GM21737 (cell line): ENCODE results near the gene YTHDC1.
A peak's percentile ranks its signal among the peaks of the same experiment; 100 is the strongest.

Experiments used
- ATAC-seq: cut with Tn5 transposase; IDR thresholded peaks from one replicate; pipeline ENCODE4 v1.9.1; 2021; ENCODE audit warnings: mild to moderate bottlenecking, moderate library complexity; ENCODE audit not compliant: unreplicated experiment

Gene YTHDC1

DNA sequence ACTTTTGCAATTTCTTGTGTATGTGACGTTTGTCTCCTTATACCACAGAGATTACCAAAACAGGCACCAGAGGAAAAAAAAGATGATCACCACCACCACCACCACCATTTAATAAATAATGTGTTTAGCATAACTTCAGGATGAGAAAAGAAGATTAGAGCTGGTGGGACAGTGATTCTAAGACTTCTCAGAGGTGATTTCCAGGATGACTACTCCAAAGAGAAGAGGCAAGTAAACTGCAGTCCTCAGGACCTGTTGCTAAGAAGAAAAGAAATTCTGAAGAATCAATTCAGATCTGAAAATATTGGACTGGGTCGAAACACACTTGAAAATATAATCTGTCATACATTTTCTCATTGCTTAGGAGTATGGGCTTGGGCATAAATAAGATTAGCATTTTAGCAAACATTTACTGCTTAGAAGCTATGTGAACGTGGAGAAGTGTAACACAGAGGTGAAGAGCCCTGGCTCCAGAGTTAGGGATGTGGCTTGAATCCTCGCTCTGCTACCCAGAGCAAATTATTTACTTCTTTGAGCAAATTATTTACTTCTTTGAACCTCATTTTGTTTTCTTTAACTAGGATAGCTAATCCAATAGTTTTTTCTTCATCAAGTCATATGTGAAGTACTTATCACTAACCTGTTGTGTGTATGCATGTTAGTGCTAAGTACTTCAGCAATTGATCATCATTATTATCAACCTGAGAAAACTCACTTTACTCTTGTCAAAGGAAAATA, 10.5 kb upstream of the YTHDC1 start:
- no peak for ATAC-seq

DNA sequence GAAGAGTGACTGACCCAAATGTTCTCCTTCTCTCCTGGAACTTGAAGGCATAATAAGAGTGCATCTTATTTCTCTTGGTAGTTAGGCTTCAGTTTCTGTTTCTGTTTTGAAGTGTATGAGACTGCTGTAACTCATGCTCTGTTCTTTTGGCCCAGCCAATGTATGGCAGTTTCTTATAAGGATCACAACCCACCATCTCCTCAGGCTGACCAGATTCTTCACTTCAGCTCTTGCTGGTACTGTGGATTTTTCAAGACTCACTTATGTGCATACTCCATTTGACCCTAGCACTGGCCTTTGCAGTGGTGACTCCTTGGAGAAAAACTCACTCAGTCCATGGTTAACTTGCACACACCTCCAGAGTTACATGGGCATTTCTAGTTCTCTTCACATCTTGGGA, 9.6 kb upstream of the YTHDC1 start:
- ATAC-seq = peak; percentile 79

DNA sequence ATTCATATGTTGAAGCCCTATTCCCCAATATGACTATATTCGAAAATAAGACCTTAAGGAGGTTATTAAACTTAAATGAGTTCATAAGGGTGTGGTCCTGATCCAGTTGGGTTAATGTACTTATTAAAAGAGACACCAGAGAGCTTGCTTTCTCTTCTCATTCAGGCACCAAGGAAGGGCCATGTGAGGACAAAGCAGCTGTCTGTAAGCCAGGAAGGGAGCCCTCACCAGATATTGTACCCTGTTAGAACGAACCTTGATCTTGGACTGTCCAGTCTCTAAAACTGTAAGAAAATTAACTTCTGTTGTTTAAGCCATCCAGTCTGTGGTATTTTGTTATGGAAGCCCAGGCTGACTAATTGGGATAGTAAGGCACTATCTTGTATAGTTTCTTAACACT, 9.1 kb upstream of the YTHDC1 start:
- ATAC-seq = no peak

DNA sequence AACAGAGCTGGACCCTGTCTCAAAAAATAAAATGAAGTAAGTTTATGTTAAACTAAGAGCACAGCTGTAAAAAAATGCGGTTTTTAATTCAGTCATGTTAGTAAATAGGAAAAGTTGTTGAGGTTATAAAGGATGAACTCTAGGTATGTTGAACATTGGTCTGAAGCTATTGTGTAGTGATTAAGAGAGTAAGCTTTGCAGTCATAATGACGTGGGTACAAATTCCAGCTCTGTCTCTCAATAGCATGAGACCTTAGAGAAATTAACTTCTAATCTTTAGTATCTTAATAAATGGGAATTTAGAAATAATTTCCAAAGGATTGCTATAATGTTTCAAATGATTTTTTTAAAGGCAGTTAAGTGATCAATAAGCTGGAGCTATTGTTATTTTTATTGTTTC, 2.9 kb upstream of the YTHDC1 start:
- ATAC-seq = no peak

DNA sequence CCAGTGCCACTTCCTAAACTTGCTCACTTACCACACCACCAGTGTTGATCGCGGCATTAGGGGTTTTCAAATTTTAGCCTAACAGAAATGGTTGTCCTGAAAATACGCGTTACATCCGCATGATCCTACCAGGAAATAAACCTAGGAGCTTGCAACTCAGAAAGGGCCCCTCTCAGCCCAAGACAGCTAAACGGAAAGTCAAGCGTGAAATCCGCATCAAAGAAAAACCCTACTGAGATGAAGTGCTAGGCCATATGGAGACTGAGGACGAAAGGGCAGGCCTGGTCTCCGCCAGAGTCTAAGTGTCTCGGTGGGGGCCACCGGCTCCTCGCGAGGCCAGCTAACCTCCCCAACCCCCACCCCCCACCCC, 626 bp downstream of the YTHDC1 start:
- ATAC-seq = peak; percentile 9

DNA sequence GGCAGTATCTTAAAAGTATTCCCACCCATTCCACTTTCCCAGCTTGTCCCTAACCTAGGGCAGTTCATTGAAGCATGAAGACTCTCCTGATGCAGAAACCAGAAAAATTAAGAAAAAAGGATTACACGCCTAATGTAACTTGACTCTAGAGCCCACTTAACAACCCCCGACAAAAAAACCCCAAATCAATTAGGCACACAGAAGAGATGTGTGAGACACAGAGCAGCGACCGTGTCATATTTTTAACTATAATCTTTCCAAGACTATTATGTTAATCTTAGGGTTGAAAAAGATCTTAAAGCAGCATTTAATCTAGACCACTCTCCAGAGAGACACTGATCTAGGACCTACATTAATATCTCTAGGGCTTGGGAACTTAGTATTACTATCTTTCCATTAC, 1.3 kb downstream of the YTHDC1 start:
- no peak for ATAC-seq

DNA sequence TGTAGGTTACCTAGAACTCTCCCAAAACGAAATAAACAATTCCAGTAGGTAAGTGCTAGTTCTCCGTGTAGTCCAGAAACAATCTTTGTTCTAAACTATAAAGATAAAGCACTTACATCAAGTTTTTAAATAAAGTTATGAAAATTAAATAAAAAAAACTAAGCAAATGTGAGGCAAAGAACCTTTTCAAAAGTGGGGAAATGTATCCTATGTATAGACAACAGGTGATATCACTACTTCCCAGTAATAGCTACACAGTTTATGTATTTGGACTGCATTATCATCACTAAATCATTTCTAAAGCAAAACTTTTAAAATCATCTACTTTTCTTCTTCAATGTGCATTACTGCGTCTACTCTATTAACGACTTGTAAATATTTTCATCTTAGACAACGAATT, 2.0 kb downstream of the YTHDC1 start:
- no peak for ATAC-seq

DNA sequence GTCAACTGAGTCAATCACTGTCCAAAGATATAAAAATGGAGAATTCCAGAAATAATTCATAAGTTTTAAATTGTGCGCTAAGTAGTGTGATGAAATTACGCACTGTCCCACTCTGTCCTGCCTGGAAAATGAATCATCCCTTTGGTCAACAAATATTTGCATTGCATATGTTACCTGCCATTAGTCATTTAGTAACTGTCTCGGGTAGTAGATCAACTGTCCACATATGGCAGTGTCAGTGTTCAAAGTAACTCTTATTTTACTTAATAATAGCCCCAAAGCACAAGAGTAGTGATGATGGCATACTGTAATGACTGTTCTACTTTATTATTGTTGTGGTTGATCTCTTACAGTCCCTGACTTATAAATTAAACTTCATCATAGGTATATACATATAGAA, 3.4 kb downstream of the YTHDC1 start:
- ATAC-seq = no peak

DNA sequence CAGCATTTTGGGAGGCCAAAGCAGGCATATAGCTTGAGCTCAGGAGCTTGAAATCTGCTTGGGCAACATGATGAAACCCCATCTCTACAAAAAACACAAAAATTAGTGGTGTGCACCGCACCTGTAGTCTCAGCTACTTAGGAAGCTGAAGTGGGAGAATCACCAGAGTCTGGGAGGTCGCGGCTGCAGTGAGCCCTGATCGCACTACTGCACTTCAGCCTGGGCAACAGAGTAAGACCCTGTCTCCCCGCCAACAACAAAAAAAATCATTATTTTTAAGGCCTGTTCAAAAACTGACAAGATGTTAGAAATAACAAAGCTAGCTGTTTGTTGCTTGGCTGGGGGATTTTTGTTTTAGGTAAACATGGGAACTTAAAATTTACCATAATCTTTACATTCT, 5.1 kb downstream of the YTHDC1 start:
- ATAC-seq = no peak

DNA sequence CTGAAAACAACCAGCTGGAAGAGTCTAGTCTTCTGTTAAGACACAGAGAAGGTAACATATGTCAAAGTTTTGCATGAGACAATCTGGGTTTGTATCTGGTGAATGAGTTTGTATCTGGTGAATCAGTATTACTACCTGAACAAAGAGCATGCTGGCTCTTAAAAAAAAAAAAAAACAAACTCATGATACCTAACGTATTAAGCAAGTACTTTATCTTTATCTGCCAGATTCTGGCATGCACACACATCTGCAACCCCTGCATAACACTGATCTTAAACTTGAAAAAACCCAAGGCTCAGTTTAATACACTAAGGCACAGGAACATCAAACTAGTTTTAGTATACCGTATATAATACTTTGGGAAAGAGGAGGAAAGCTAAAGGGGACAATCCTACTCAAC, 5.8 kb downstream of the YTHDC1 start:
- no peak for ATAC-seq

DNA sequence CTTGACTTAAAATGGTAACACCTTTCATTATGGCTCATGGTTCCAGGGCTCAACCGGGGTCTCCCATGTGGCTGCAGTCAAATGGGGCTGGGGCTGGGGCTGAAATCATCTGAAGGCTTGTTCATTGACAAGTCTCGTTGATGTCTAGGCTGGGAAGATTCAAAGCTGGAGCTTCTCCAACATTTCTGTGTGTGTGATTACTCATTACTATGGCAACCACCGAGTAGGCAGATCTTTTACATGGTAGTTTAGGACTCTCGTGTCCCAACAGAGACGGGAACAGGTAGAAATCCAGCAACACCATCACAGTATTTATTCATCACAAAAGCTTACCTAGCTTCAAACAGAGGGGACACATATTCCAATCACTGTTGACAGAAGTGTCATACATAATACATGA, 7.8 kb downstream of the YTHDC1 start:
- ATAC-seq = no peak

DNA sequence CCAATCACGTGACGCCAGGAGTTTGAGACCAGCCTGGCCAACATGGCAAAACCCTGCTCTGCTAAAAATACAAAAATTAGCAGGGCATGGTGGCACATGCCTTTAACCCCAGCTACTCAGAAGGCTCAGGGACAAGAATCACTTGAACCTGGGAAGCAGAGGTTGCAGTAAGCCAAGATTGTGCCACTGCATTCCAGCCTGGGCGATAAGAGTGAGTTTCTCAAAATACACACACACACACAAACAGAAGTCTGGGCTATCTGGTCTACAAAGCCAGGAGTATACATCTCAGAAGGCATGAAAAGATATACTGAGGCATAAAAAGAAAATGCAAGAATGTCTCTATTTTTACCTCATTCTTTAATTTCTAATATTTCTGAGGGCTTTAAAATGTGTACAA, 11.3 kb downstream of the YTHDC1 start:
- ATAC-seq = no peak

DNA sequence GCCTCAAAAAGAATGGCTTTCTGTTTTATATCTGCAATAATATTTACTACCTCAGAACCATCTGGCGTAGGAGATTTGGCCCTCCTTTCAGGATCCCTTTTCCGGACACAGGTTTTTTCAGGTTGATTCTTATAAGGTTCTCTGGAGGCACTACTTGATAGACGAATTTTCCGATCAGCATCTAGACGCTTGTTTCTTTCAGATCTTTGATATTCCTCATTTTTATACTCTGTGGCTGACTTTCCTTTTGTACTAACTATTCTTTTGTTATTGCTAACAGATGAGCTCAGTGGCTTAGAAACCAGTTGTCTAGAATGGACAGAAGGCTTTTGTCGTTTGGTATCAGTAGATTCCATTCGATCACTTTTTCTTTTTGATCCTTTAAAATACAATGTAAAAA, 12.4 kb downstream of the YTHDC1 start:
- no peak for ATAC-seq

DNA sequence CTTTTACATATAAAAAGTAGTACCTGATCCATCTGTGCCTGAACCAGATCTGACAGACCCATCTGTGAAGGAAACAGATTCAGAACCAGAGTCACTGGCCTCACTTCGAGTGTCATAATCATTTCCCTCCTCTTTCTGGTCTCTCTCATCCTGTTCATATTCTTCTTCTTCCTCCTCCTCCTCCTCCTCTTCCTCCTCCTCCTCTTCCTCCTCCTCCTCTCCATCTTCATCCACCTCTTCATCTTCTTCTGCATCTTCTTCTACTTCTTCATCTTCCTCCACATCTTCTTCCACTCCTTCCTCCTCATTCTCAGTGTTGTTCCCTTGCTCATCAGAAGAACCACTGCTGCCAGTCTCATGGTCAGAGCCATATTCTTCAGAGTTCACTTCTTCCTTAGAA, 12.9 kb downstream of the YTHDC1 start:
- no peak for ATAC-seq

DNA sequence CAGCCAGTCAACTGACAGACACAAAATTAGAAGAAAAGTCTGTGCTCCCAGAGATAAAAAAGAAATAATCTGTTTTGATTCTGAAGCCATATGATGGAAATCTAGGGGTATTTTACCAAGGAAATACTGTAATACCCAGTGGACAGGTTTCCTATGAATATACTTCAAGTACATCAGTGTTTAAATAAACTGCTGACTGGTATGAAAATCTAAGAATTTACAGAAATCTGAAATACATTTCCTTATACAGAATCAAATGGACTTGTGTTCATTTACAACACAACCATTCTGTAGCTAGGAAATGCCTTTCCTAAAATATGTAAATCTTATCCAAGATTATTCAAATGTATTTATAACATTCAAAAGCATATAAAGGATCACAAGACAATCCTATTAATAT, 13.4 kb downstream of the YTHDC1 start:
- ATAC-seq = no peak

DNA sequence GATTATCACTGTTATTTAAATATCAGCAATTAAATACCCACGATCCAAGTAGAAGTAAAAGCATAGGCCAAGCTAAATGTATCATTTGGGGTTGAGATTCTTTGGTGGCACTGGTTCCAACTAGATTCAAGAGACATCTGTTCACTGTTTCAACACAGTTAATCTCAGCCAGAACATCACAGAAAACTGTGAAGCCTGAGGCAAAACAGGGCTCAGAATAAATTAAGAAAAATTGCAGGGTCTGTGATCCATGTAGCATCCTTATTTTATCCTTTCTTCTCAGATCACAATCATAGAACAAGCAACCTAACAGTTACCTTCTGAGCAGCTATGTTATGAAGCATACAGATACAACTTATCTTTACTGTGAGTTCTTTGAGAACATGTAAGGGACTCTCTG, 23.7 kb downstream of the YTHDC1 start:
- ATAC-seq = no peak

DNA sequence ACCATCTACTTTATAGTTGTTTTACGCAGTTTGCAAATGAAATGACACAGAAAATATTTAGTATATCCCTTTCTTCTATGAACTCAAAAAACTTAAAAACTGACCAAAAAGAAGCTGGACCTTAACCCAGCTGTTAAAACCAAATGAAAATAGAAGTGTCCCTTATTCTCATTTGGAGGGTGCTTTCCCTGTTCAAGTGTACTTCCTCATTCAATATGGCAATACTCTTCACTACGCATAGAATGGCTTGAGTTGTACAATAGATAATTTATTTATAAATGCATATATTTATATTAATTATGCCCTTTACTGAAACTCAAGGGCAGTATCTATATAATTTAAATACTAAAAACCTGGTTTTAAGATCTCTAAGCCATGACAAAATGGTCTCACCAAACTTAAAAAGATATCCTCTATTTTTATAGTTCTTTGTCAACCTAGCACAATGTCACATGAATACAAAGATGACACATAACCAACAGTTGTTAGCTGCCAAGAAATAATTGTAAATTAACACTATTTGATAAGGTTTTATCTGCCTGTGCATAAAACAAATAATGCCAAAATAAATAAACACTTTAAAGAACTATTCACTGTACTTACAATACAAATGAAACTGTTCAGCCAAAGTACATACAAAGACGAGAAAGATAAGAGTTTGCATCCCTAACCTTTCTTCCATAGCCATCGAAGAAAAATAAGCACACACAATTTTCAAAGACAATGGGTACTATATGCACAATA, 25.2 kb downstream of the YTHDC1 start:
- ATAC-seq = no peak

DNA sequence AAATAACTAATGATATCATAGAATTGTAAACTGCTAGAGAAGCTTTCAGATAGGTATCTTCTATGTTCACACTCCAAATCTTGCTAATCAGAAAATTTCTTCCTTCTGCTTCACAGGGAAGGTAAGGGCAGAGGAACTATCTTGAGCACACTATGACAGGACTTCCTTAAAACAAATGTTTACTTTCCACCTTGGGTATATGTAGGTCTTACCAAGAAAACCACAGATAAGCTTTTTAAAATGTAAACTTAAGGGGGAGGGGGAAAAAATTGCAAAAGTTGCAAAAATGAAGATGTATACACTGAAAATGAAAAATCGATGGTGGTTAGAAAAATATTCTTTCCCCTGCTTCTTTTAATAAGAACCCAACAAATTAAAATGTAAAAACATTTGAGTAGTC, 30.9 kb downstream of the YTHDC1 start:
- no peak for ATAC-seq

DNA sequence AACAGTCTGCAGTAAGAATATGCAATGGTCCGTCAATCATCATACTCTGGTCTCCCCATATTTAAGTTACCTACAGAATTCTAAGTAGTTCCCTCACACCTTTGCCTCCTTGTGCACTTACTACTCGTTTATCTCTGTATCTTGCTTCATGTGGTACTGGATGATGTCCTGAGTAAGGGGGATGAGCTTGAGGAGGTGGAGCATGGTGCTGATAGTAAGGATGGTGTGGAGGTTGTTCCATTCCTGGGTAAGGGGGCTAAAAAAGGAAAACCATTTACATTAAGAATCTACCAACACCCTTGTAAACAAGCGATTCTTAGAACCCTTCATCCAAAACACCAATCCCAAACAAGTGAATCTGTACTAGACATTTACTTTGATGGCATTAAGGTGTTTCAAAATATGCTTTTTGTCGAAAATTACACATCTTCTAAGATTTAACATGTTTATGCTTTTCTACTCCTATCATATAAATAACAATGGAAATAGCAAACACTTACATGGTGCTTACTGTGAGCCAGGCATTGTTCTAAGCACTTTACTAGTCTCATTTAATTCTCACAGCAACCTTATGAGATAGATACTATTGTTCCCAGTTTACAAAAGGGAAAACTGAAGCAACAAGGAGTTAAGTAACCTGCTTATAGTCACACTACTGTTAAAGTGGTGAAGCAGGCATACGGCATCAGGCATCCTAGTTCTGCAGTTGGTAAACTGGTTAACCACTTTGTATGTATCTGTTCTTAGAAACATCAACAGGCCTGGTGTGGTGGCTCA, 33.5 kb downstream of the YTHDC1 start:
- ATAC-seq = no peak

DNA sequence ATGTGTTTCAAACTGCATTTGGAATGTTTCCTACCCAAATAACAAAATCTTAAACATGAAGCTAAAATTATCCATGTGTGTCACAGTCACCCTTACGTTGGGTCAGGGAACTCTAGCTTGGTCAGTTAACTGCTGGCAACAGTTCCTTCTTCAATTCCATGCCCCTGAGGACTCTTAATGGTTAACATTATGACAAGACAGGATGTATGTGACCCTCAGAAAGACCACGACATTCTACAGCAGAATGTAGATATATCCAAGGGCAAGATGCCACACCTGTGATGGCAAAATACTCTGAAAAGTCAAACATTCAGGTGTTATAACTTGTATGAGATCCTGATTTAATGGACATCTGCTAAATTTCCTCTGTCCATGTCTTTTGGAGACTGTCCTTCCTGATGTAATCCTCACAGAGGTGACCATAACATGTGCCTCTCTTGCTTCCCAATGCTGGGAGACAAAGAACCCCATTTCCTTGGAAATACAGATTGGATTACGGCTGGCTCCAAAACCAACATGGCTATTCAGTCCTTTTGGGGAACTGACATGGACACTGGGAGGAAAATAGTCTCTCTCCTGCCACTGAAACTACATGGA, 39.1 kb downstream of the YTHDC1 start:
- ATAC-seq = no peak

DNA sequence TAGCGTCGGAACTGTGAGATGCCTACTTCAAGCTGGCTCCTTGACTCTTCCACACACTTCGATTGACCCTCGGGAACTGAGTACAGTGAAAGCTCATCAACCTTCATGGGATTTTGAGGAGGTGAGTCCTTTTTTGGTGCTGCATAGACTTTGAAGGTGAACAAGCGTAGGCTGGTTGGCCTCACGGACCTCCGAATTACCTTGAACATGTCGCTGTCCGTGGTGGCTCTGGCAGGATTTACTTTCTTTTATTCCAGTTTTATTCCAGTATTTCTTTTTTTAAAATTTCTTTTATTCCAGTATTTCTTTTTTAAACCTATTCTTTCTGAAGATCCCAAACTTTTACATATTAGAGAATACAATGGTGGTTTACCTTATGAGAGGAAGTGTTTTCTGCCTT, 45.2 kb downstream of the YTHDC1 start:
- ATAC-seq = no peak
